OCI-LY1 (cell line): ENCODE measurements around the gene CDHR3.

Source experiments
- CTCF ChIP-seq: fragments of 200-600 bp; sonication (generic), shearing (Covaris generic); IDR thresholded peaks from 2 replicates; pipeline ENCODE4 v1.5.1; 2017; ENCODE audit warnings: mild to moderate bottlenecking, antibody characterized with exemption, low read length, moderate library complexity, mixed read lengths
- EZH2 ChIP-seq: fragments of 200-600 bp; sonication (generic), shearing (Covaris generic); IDR thresholded peaks from 2 replicates; pipeline ENCODE4 v1.8.0; 2017; ENCODE audit warnings: borderline replicate concordance, mixed run types, mild to moderate bottlenecking, antibody characterized with exemption, low read length, moderate library complexity, mixed read lengths

DNA sequence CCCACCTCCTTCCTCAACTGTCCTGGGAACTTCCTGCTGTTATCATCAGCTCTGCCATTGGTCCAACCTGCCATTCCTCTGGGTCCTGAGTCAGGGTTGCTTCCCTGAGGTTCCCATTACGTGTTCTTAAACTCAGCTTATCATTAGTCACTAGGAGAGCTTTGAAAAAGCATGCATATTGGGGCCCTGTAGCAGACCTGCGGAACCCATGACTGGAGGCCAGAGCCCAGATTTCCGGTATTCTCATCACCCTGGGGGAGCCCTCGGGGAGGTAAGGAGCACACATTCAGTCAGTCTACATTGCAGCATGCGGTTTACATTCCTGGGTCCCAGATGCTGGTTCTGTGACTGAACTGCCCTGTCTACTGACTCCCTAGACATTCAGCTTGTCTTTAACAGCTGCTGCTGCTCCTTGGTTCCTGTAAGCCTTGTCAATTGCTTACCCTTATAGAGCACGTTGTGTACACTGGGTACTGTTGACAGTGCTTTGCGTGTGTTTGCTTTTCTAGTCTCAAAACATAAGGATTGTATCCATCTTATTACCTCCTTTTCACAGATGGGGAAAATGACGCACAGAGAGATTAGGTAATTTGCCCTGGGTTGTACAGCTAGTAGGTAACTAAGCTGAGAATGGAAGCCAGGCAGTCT is 12.8 kb downstream of the CDHR3 start:
- TF ChIP-seq CTCF (no peak), EZH2 (no peak)
